Stomach (tissue), 9 donors: ENCODE data around the gene RBM38. TPM values are rescaled to one million over a fixed set of nuclear protein-coding genes. Genes with fewer than 3 reads are reported as not detected.
A peak's percentile ranks its signal among the peaks of the same experiment; 100 is the strongest.
"Not testable (repeated sequence)": the region's sequence is repeated elsewhere in the genome, so short reads cannot be mapped to it uniquely, and the experiment has no call there.

ENCODE experiments used
- DNase-seq, 2 donors: peaks; one replicate each; pipeline versions ENCODE4 v3.0.0 to v3.0.0-alpha.2; 2013 to 2019
- H3K27ac ChIP-seq, 5 donors: fragments of 200-600 bp in 4 of 5; sonication (generic) in 4 of 5; one replicate each; pipeline ENCODE4 v1.5.1; 2013 to 2019; ENCODE audit warnings: mild to moderate bottlenecking in 1 of 5, moderate library complexity in 1 of 5
- H3K27me3 ChIP-seq, 3 donors: fragments of 200-600 bp; sonication (generic); one replicate each; pipeline ENCODE4 v1.5.1; 2017 to 2019; ENCODE audit warnings: mixed run types in 1 of 3
- H3K36me3 ChIP-seq, 4 donors: fragments of 200-600 bp; sonication (generic); 1 replicate in 3 of 4; 2 replicates in 1 of 4; pipeline ENCODE4 v1.5.1; 2016 to 2019
- H3K4me1 ChIP-seq, 4 donors: fragments of 200-600 bp; sonication (generic); one replicate each; pipeline ENCODE4 v1.5.1; 2016 to 2019
- H3K4me3 ChIP-seq, 4 donors: fragments of 200-600 bp; sonication (generic) in 3 of 4; one replicate each; pipeline ENCODE4 v1.5.1; 2016 to 2019; ENCODE audit warnings: mild to moderate bottlenecking in 1 of 4
- H3K9me3 ChIP-seq, 4 donors: fragments of 200-600 bp; sonication (generic); one replicate each; pipeline ENCODE4 v1.5.1; 2016 to 2019
- CTCF ChIP-seq, 7 experiments: fragments of 450-650 bp in 4 of 7; fragments of 200-600 bp in 3 of 7; sonication (generic) in 3 of 7; IDR thresholded peaks; one replicate each; pipeline ENCODE4 v1.5.1; 2016 to 2019; ENCODE audit warnings: antibody characterized with exemption in 7 of 7, control low read depth in 2 of 7, mild to moderate bottlenecking in 1 of 7
- EP300 ChIP-seq: sonication (generic); formaldehyde crosslinking; IDR thresholded peaks from one replicate; pipeline ENCODE4 v1.6.1; 2017; ENCODE audit warnings: antibody characterized with exemption
- POLR2A ChIP-seq, 4 donors: fragments of 450-650 bp; IDR thresholded peaks; one replicate each; pipeline ENCODE4 v1.6.1; 2016; ENCODE audit warnings: antibody characterized with exemption in 4 of 4, control low read depth in 2 of 4, mild to moderate bottlenecking in 1 of 4, moderate library complexity in 1 of 4
- POLR2AphosphoS5 ChIP-seq, 3 donors: sonication (generic); formaldehyde crosslinking; IDR thresholded peaks; one replicate each; pipeline ENCODE4 v1.6.1; 2016; ENCODE audit warnings: antibody characterized with exemption in 3 of 3
- WGBS, 5 donors: extraction: QIAGEN DNeasy Blood & Tissue Kit in 3 of 5; methylation state at CpG; one replicate each; pipeline versions ENCODE4 v1.1.5 to v1.1.7; 2013 to 2018; 5-methylcytosine and 5-hydroxymethylcytosine counted together
- intact Hi-C: fragments of 100-400 bp; cut with DNase I; formaldehyde crosslinking; loops from one replicate; pipeline ENCODE4 v1.15.1; 2023; ENCODE audit warnings: low total_unique reads
- polyA plus RNA-seq, 3 donors: library from polyadenylated mRNA; stranded (reverse); fragments of 200-250 nt; gene quantifications; one replicate each; pipeline ENCODE4 v1.2.3, GENCODE V29; 2013
- total RNA-seq, 5 donors: library from RNA; depleted of rRNA; stranded (reverse); fragments of >200 nt; gene quantifications; one replicate each; pipeline versions ENCODE4 v1.1.0 to v1.2.3, GENCODE V29; 2014 to 2016
- donor health status: healthy with polysubstance abuse.
- donor health status: Bipolar disorder and iron deficiency.
- donor health status: healthy.

RBM38 gene
- total and polyA plus RNA-seq, 8 donors, result 5.3 to 37.8 (median 16.4) TPM

DNA sequence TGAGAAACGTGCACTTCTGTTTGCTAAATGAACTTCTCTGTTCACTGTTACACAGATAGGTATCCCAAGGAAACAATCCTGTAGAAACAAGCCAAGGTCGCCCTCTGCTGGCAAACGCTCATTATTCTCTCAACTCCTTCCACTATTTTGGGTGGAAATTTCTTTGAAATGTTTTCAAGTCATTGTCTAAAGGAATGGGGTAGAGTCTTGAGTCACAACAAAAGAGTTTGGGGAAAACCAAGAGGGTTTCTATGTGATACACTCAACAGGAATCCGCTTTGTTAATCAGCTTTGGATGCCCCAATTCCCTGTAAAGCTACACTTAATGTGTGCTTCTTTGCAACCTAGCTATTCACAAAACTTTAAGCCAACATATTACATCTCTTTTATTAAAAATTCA lies 44.7 kb upstream of the RBM38 start:
- H3K27me3 ChIP-seq, result peaks cover 0 to 30% (median 0%) of the 10 kb centered on the region in 3 donors
- intact Hi-C loops, result loop anchor here (5.0 kb wide), 1 partner anchor 254 kb away; no protein-coding TSS in a partner anchor
- H3K4me1 ChIP-seq, result peaks cover 0 to 4% (median 2%) of the 10 kb centered on the region in 4 donors
- H3K36me3 ChIP-seq, result no peaks in the 10 kb centered on the region
- H3K9me3 ChIP-seq, result no peaks in the 10 kb centered on the region
- no peak for TF ChIP-seq POLR2AphosphoS5 (IDR thresholded peaks at IDR 0.05)
- TF ChIP-seq EP300, result no peak
- TF ChIP-seq POLR2A (IDR thresholded peaks at IDR 0.05), result no peak
- peak in 5 of 7 experiments; percentile 36 to 75 (median 66) for TF ChIP-seq CTCF (IDR thresholded peaks at IDR 0.05)
- DNase-seq, result peak; percentile 79 to 88
- no peak overlapping the region for H3K4me3 ChIP-seq
- WGBS, 5 donors, result 0 to 2% (median 1%) methylated on average over 4 of the region's 4 CpGs
- H3K27ac ChIP-seq, result no peak overlapping the region

DNA sequence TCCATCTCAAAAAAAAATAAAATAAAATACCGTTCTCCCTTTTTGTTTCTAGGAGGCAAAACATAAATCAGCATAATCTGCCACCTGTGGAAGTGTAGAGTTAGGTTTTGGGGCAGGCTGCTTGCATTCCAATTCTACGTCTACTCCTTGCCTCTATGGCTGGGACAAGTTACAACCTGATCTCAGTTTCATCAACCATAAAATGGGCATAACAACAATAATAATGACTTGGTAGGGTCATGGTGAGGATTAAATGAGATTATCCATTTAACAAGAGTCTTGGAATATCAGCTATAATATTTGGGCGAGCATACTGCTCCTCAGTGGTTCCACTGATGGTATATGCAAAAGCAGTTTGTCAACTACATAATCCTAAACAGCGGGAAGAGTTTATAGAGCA lies 43.8 kb upstream of the RBM38 start:
- no peak for DNase-seq
- 70 to 83% (median 80%) methylated on average over 4 of the region's 4 CpGs for WGBS, 5 donors
- Histone ChIP-seq H3K9me3 (no peaks in the 10 kb centered on the region), H3K27me3 (peaks cover 0 to 30% (median 0%) of the 10 kb centered on the region in 3 donors), H3K27ac (no peak overlapping the region), H3K4me3 (no peak overlapping the region), H3K36me3 (no peaks in the 10 kb centered on the region), H3K4me1 (peaks cover 8 to 13% (median 11%) of the 10 kb centered on the region in 4 donors)
- no peak for TF ChIP-seq POLR2A (IDR thresholded peaks at IDR 0.05)
- no peak for TF ChIP-seq CTCF (IDR thresholded peaks at IDR 0.05)
- intact Hi-C loops, result loop anchor here (5.0 kb wide), 1 partner anchor 255 kb away; no protein-coding TSS in a partner anchor

DNA sequence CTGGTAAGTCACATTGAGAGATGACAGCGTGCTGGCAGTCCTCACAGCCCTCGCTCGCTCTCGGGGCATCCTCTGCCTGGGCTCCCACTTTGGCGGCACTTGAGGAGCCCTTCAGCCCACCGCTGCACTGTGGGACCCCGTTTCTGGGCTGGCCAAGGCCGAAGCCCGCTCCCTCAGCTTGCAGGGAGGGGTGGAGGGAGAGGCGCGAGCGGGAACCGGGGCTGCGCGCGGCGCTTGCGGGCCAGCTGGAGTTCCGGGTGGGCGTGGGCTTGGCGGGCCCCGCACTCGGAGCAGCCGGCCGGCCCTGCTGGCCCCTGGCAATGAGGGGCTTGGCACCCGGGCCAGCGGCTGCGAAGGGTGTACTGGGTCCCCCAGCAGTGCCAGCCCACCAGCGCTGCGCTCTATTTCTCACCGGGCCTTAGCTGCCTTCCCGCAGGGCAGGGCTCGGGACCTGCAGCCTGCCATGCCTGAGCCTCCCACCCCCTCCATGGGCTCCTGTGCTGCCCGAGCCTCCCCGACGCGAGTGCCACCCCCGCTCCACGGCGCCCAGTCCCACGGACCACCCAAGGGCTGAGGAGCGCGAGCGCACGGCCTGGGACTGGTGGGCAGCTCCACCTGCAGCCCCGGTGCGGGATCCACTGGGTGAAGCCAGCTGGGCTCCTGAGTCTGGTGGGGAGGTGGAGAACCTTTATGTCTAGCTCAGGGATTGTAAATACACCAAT lies 42.8 kb upstream of the RBM38 start:
- H3K9me3 ChIP-seq, H3K4me3 ChIP-seq, H3K36me3 ChIP-seq, DNase-seq, H3K27ac ChIP-seq: not testable (repeated sequence)
- peaks cover 13 to 21% (median 17%) of the 10 kb centered on the region in 4 donors for H3K4me1 ChIP-seq
- intact Hi-C loops, result loop anchor here (5.0 kb wide), 1 partner anchor 256 kb away; no protein-coding TSS in a partner anchor
- peaks cover 0 to 30% (median 0%) of the 10 kb centered on the region in 3 donors for H3K27me3 ChIP-seq
- WGBS, 5 donors, result 71 to 93% (median 80%) methylated on average over 9 to 40 of the region's 47 CpGs

DNA sequence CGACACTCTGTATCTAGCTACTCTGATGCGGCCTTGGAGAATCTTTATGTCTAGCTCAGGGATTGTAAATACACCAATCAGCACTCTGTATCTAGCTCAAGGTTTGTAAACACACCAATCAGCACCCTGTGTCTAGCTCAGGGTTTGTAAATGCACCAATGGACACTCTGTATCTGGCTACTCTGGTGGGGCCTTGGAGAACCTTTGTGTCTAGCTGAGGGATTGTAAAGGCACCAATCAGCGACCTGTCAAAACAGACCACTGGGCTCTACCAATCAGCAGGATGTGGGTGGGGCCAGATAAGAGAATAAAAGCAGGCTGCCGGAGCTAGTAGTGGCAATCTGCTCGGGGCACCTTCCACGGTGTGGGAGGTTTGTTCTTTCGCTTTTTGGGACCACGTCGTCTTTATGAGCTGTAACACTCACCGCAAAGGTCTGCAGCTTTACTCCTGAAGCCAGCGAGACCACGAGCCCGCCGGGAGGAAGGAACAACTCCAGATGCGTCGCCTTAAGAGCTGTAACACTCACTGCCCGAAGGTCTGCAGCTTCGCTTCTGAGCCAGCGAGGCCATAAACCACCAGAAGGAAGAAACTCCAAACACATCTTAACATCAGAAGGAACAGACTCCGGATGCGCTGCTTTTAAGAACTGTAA lies 42.1 kb upstream of the RBM38 start:
- DNase-seq, H3K9me3 ChIP-seq, H3K4me3 ChIP-seq, H3K27ac ChIP-seq: not testable (repeated sequence)
- 87 to 92% (median 88%) methylated on average over 21 of the region's 21 CpGs for WGBS, 5 donors
- Histone ChIP-seq H3K4me1 (peaks cover 13 to 22% (median 17%) of the 10 kb centered on the region in 4 donors), H3K27me3 (peaks cover 0 to 30% (median 0%) of the 10 kb centered on the region in 3 donors), H3K36me3 (peaks cover 0 to 11% (median under 1%) of the 10 kb centered on the region in 4 donors)
- intact Hi-C loops, result loop anchor here (5.0 kb wide), 1 partner anchor 257 kb away; no protein-coding TSS in a partner anchor

GRCh38 chr20:57350081-57350710 lies 41.0 kb upstream of the RBM38 start:
- TF ChIP-seq CTCF (IDR thresholded peaks at IDR 0.05) (no peak), EP300 (no peak), POLR2AphosphoS5 (IDR thresholded peaks at IDR 0.05) (no peak), POLR2A (IDR thresholded peaks at IDR 0.05) (no peak)
- WGBS, 5 donors, result 81 to 89% (median 83%) methylated on average over 16 of the region's 16 CpGs
- H3K27ac ChIP-seq, result peak overlapping the region in 1 of 5 donors; percentile 38
- no peaks in the 10 kb centered on the region for H3K9me3 ChIP-seq
- no peak overlapping the region for H3K4me3 ChIP-seq
- peaks cover 0 to 11% (median 5%) of the 10 kb centered on the region in 4 donors for H3K36me3 ChIP-seq
- no peak for DNase-seq
- H3K27me3 ChIP-seq, result peaks cover 0 to 24% (median 0%) of the 10 kb centered on the region in 3 donors
- intact Hi-C loops, result no loop called here
- peaks cover 13 to 22% (median 17%) of the 10 kb centered on the region in 4 donors for H3K4me1 ChIP-seq

GRCh38 chr20:57350726-57351041 lies 40.5 kb upstream of the RBM38 start:
- 24 to 80% (median 37%) methylated on average over 4 to 9 of the region's 24 CpGs for whole genome bisulfite sequencing, 5 donors
- DNase-seq, intact Hi-C loops, H3K9me3 ChIP-seq: not testable (repeated sequence)
- Histone ChIP-seq H3K4me1 (peaks cover 13 to 22% (median 17%) of the 10 kb centered on the region in 4 donors), H3K4me3 (peak overlapping the region; percentile 80 to 97 (median 92)), H3K36me3 (peaks cover 0 to 11% (median 5%) of the 10 kb centered on the region in 4 donors), H3K27me3 (peaks cover 0 to 24% (median 0%) of the 10 kb centered on the region in 3 donors), H3K27ac (peak overlapping the region; percentile 85 to 91 (median 88))
